NCI-H345 (cell line): ENCODE results near the gene EMC7.
A peak's percentile ranks its signal among the peaks of the same experiment; 100 is the strongest.
"Not testable (repeated sequence)": the region's sequence is repeated elsewhere in the genome, so short reads cannot be mapped to it uniquely, and the experiment has no call there.

Experiments
- DNase-seq: peaks from one replicate; lab custom pipeline; 2025; lab: John Stamatoyannopoulos, UW

EMC7 gene

GRCh38 chr15:34084086-34084485 lies 17.6 kb downstream of the EMC7 start:
- no peak for DNase-seq

- DNase-seq, result no peak
Observed at GRCh38 chr15:34079904-34080303, 21.8 kb downstream of the EMC7 start.

GRCh38 chr15:34078900-34079299 lies 22.8 kb downstream of the EMC7 start:
- DNase-seq, result no peak

- DNase-seq, result no peak
Observed at GRCh38 chr15:34076785-34077184, 24.9 kb downstream of the EMC7 start.

GRCh38 chr15:34070003-34070402 lies 31.7 kb downstream of the EMC7 start:
- no peak for DNase-seq

- no peak for DNase-seq
Observed at GRCh38 chr15:34065941-34066340, 35.7 kb downstream of the EMC7 start.

- no peak for DNase-seq
Observed at GRCh38 chr15:34065261-34065660, 36.4 kb downstream of the EMC7 start.

GRCh38 chr15:34064438-34064837 lies 37.2 kb downstream of the EMC7 start:
- DNase-seq, result no peak

GRCh38 chr15:34059946-34060345 lies 41.7 kb downstream of the EMC7 start:
- no peak for DNase-seq

GRCh38 chr15:34059476-34059875 lies 42.2 kb downstream of the EMC7 start:
- DNase-seq, result no peak

GRCh38 chr15:34056911-34057310 lies 44.8 kb downstream of the EMC7 start:
- DNase-seq, result no peak

- no peak for DNase-seq
Observed at GRCh38 chr15:34055868-34056595, 45.6 kb downstream of the EMC7 start.

GRCh38 chr15:34054081-34054707 lies 47.5 kb downstream of the EMC7 start:
- no peak for DNase-seq

- DNase-seq, result not testable (repeated sequence)
Observed at GRCh38 chr15:34050385-34050784, 51.3 kb downstream of the EMC7 start.

GRCh38 chr15:34049112-34049511 lies 52.5 kb downstream of the EMC7 start:
- no peak for DNase-seq

GRCh38 chr15:34047893-34048775 lies 53.5 kb downstream of the EMC7 start:
- no peak for DNase-seq

GRCh38 chr15:34046471-34047145 lies 55.1 kb downstream of the EMC7 start:
- DNase-seq, result no peak

- no peak for DNase-seq
Observed at GRCh38 chr15:34043813-34044212, 57.8 kb downstream of the EMC7 start.

- DNase-seq, result no peak
Observed at GRCh38 chr15:34043391-34043790, 58.3 kb downstream of the EMC7 start.

GRCh38 chr15:34039790-34040113 lies 61.9 kb downstream of the EMC7 start:
- no peak for DNase-seq

GRCh38 chr15:34038871-34039789 lies 62.5 kb downstream of the EMC7 start, which contains the start of gene AVEN:
AVEN (minus strand) TSS chr15:34039204; CDS start chr15:34039046, 158 bp downstream.
- DNase-seq, result peak; percentile 10
